Activated B cell treated with CpG ODN at 0.5 μM for 24 hours (primary cell): ENCODE data around the gene BTNL2. TPM values are rescaled to one million over a fixed set of nuclear protein-coding genes. Genes with fewer than 3 reads are reported as not detected.

Source experiments
- ATAC-seq: fragments of 200-7000 bp; cut with Tn5 transposase; one replicate; pipeline ENCODE4 v1.10.0; 2021; ENCODE audit warnings: low read depth, mild to moderate bottlenecking, moderate library complexity
- CTCF ChIA-PET: fragments of 350-600 bp; sonication (Branson Sonifier 250); formaldehyde crosslinking; loops from one replicate; lab custom pipeline; 2021; ENCODE audit warnings: antibody characterized with exemption; lab: Charles Lee
- POLR2A ChIA-PET: fragments of 350-600 bp; sonication (Branson Sonifier 250); formaldehyde crosslinking; loops from one replicate; lab custom pipeline; 2021; ENCODE audit warnings: antibody characterized with exemption; lab: Charles Lee
- DNase-seq: peaks from one replicate; pipeline ENCODE4 v3.0.0; 2022
- H3K27ac Mint-ChIP-seq: one replicate; pipeline ENCODE4 v1.8.0; 2020; ENCODE audit warnings: mixed read lengths
- H3K27me3 Mint-ChIP-seq: one replicate; pipeline ENCODE4 v1.8.0; 2021; ENCODE audit warnings: mixed read lengths
- H3K36me3 Mint-ChIP-seq: one replicate; pipeline ENCODE4 v1.8.0; 2021; ENCODE audit warnings: low read depth, mixed read lengths
- H3K4me1 Mint-ChIP-seq: one replicate; pipeline ENCODE4 v1.8.0; 2021; ENCODE audit warnings: mixed read lengths
- H3K4me3 Mint-ChIP-seq: one replicate; pipeline ENCODE4 v1.8.0; 2020; ENCODE audit warnings: mild to moderate bottlenecking, mixed read lengths
- H3K9me3 Mint-ChIP-seq: one replicate; pipeline ENCODE4 v1.8.0; 2020; ENCODE audit warnings: mixed read lengths
- intact Hi-C: fragments of 100-400 bp; cut with micrococcal nuclease; formaldehyde crosslinking; loops from one replicate; pipeline ENCODE4 v1.15.1; 2024
- total RNA-seq: library from RNA; stranded (reverse); gene quantifications from 2 replicates; pipeline ENCODE4 v1.2.3, GENCODE V29; 2022
- TF ChIP-seq, protein P1 (sequence below): fragments of 200-600 bp; IDR thresholded peaks from one replicate; pipeline ENCODE4 v1.8.0; 2022; ENCODE audit warnings: antibody characterized with exemption, mild to moderate bottlenecking

BTNL2 gene
- total RNA-seq, 1 donor from 2014 or later: not detected

DNA sequence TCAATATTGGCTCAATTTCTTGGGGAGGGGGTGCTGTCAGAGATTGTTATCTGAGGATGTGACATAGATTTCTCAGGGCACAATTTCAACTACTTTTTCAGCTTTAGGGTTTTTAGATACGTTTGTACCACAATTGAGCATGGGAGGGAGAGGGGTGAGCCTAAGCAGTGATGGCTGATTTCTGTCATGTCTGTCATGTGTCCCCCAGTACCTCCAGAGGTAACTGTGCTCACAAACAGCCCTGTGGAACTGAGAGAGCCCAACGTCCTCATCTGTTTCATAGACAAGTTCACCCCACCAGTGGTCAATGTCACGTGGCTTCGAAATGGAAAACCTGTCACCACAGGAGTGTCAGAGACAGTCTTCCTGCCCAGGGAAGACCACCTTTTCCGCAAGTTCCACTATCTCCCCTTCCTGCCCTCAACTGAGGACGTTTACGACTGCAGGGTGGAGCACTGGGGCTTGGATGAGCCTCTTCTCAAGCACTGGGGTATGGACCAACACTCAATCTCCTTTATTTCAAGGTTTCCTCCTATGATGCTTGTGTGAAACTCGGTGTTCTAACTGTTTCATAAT is 36.1 kb upstream of the BTNL2 start:
- POLR2A ChIA-PET: interaction anchor here (1.4 to 12.3 kb wide), 8 partner anchors 7 to 248 kb away, joined by 3 to 161 read pairs (median 54); partner anchors contain the start of gene HLA-DQA1
- CTCF ChIA-PET: no interaction called here
- no peaks in the 10 kb centered on the region for H3K27me3 Mint-ChIP-seq
- peak overlapping the region; percentile 96 for H3K4me3 Mint-ChIP-seq
- no peaks in the 10 kb centered on the region for H3K9me3 Mint-ChIP-seq
- H3K4me1 Mint-ChIP-seq: peaks cover 61% of the 10 kb centered on the region
- TF ChIP-seq, protein P1, sequence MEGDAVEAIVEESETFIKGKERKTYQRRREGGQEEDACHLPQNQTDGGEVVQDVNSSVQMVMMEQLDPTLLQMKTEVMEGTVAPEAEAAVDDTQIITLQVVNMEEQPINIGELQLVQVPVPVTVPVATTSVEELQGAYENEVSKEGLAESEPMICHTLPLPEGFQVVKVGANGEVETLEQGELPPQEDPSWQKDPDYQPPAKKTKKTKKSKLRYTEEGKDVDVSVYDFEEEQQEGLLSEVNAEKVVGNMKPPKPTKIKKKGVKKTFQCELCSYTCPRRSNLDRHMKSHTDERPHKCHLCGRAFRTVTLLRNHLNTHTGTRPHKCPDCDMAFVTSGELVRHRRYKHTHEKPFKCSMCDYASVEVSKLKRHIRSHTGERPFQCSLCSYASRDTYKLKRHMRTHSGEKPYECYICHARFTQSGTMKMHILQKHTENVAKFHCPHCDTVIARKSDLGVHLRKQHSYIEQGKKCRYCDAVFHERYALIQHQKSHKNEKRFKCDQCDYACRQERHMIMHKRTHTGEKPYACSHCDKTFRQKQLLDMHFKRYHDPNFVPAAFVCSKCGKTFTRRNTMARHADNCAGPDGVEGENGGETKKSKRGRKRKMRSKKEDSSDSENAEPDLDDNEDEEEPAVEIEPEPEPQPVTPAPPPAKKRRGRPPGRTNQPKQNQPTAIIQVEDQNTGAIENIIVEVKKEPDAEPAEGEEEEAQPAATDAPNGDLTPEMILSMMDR: no peak
- intact Hi-C loops: loop anchor here (5.0 kb wide), 1 partner anchor 84 kb away; no protein-coding TSS in a partner anchor
- H3K36me3 Mint-ChIP-seq: peaks cover 63% of the 10 kb centered on the region
- DNase-seq (no peak), ATAC-seq (no peak)
- peak overlapping the region; percentile 98 for H3K27ac Mint-ChIP-seq

DNA sequence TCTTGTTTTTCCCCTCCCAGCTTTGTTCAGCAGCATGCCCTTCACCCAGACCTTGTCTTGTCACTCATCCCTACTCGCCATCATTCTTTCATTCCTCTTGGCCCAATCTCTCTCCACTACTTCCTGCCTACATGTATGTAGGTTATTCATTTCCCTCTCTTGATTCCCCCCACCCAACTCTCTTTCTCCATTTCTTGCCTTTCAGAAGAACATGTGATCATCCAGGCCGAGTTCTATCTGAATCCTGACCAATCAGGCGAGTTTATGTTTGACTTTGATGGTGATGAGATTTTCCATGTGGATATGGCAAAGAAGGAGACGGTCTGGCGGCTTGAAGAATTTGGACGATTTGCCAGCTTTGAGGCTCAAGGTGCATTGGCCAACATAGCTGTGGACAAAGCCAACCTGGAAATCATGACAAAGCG is 35.3 kb upstream of the BTNL2 start:
- CTCF ChIA-PET: interaction anchor here (1.6 kb wide), 1 partner anchor 258 kb away, joined by 3 read pairs; no protein-coding TSS in a partner anchor
- intact Hi-C loops: loop anchor here (5.0 kb wide), 1 partner anchor 85 kb away; no protein-coding TSS in a partner anchor
- Mint-ChIP-seq H3K27me3 (no peaks in the 10 kb centered on the region), H3K36me3 (peaks cover 65% of the 10 kb centered on the region), H3K4me1 (peaks cover 69% of the 10 kb centered on the region), H3K4me3 (peak overlapping the region; percentile 96), H3K9me3 (no peaks in the 10 kb centered on the region), H3K27ac (peak overlapping the region; percentile 98)
- ATAC-seq: no peak
- POLR2A ChIA-PET: interaction anchor here (1.3 to 12.3 kb wide), 14 partner anchors 8 to 249 kb away, joined by 3 to 161 read pairs (median 23); partner anchors contain the start of genes HLA-DQA1 and HLA-DQB1
- TF ChIP-seq, protein P1: no peak
- no peak for DNase-seq

DNA sequence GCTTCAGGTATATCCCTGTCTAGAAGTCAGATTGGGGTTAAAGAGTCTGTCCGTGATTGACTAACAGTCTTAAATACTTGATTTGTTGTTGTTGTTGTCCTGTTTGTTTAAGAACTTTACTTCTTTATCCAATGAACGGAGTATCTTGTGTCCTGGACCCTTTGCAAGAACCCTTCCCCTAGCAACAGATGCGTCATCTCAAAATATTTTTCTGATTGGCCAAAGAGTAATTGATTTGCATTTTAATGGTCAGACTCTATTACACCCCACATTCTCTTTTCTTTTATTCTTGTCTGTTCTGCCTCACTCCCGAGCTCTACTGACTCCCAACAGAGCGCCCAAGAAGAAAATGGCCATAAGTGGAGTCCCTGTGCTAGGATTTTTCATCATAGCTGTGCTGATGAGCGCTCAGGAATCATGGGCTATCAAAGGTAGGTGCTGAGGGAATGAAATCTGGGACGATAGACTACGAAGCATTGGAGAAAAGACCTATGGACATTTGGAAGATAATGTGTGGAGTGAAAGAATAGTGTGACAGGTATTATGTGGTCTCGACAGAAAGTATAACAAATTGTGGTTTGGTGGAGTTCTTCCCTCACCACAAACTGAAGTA is 32.7 kb upstream of the BTNL2 start, which contains the start of gene HLA-DRA:
TSS of gene HLA-DRA (plus strand) at position 286 of the 613 bp plus-strand sequence. CDS start at position 350, 64 bp downstream.
- ATAC-seq: peak; percentile 72
- POLR2A ChIA-PET: interaction anchor here (0.5 to 12.3 kb wide), 35 partner anchors 8 to 532 kb away, joined by 3 to 161 read pairs (median 12); partner anchors contain the start of genes HLA-DQA1, HLA-DQB1, HLA-DRB1 and HLA-DRB5
- CTCF ChIA-PET: interaction anchor here (0.8 to 1.2 kb wide), 2 partner anchors 227 to 252 kb away, joined by 3 read pairs; no protein-coding TSS in a partner anchor
- no peak for DNase-seq
- intact Hi-C loops: loop anchor here (1.0 to 10.0 kb wide), 6 partner anchors 33 to 535 kb away; partner anchors contain the start of gene HLA-DRB1
- Mint-ChIP-seq H3K27me3 (no peaks in the 10 kb centered on the region), H3K4me3 (peak within 1 kb of the TSS; percentile 96), H3K27ac (peak within 1 kb of the TSS; percentile 98), H3K4me1 (peaks cover 80% of the 10 kb centered on the region), H3K9me3 (no peaks in the 10 kb centered on the region), H3K36me3 (peaks cover 54% of the 10 kb centered on the region)
- TF ChIP-seq, protein P1: no peak

DNA sequence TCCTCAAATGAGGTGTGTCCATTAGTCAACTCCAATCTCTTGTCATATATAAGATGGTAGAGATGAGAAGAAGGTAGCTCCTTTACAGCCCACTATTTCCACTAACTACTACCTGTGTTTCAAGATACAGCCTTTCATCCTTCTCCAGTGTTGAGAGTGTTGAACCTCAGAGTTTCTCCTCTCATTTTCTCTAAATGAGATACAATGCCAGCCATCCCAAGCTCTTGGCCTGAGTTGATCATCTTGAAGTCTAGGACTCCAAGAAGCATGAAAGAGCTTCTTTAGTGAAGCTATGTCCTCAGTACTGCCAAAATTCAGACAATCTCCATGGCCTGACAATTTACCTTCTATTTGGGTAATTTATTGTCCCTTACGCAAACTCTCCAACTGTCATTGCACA is 32.2 kb upstream of the BTNL2 start:
- Mint-ChIP-seq H3K27me3 (no peaks in the 10 kb centered on the region), H3K27ac (peak overlapping the region; percentile 98), H3K4me1 (peaks cover 76% of the 10 kb centered on the region), H3K36me3 (peaks cover 49% of the 10 kb centered on the region), H3K4me3 (peak overlapping the region; percentile 96), H3K9me3 (no peaks in the 10 kb centered on the region)
- ChIA-PET POLR2A (interaction anchor here (0.5 to 12.3 kb wide), 36 partner anchors 8 to 905 kb away, joined by 3 to 161 read pairs (median 11); partner anchors contain the start of genes HLA-DQA1, HLA-DQB1, HLA-DRB1 and HLA-DRB5), CTCF (interaction anchor here (0.7 to 1.2 kb wide), 4 partner anchors 228 to 429 kb away, joined by 3 to 5 read pairs (median 3); no protein-coding TSS in a partner anchor)
- no peak for DNase-seq
- intact Hi-C loops: loop anchor here (1.0 to 10.0 kb wide), 4 partner anchors 148 to 536 kb away; partner anchors contain the start of gene HLA-DRB1
- TF ChIP-seq, protein P1: no peak
- ATAC-seq: peak; percentile 0
